Astrocyte (in vitro differentiated cells and primary cell): ENCODE data around the gene FAT1. TPM values are rescaled to one million over a fixed set of nuclear protein-coding genes. Genes with fewer than 3 reads are reported as not detected.

Experiments used
- DNase-seq: peaks from one replicate; pipeline ENCODE4 v3.0.0-alpha.2; 2010; ENCODE audit warnings: low read depth
- FAIRE-seq: peaks from 2 replicates; lab custom pipeline; 2011; peaks lifted over from hg19 to GRCh38; lab: Jason Lieb, UNC
- H2AFZ ChIP-seq: 2 replicates; pipeline ENCODE4 v1.6.0; 2012; ENCODE audit warnings: low read depth, low read length, inconsistent platforms
- H3K27ac ChIP-seq: 2 replicates; pipeline ENCODE4 v1.5.1; 2011; ENCODE audit warnings: low read depth, low read length, inconsistent platforms
- H3K27me3 ChIP-seq: 2 replicates; pipeline ENCODE4 v1.6.0; 2011; ENCODE audit warnings: low read length, inconsistent platforms; ENCODE audit not compliant: insufficient read depth
- H3K36me3 ChIP-seq: 2 replicates; pipeline ENCODE4 v1.5.1; 2011; ENCODE audit warnings: low read length, inconsistent platforms; ENCODE audit not compliant: insufficient read depth
- H3K4me1 ChIP-seq: 2 replicates; pipeline ENCODE4 v1.5.1; 2011; ENCODE audit warnings: low read length, inconsistent platforms; ENCODE audit not compliant: insufficient read depth
- H3K4me2 ChIP-seq: 2 replicates; pipeline ENCODE4 v1.6.0; 2012; ENCODE audit warnings: low read length, inconsistent platforms
- H3K4me3 ChIP-seq: 2 replicates; pipeline ENCODE4 v1.5.1; 2011; ENCODE audit warnings: low read depth, mild to moderate bottlenecking, low read length, inconsistent platforms; ENCODE audit not compliant: insufficient read depth
- H3K79me2 ChIP-seq: 2 replicates; pipeline ENCODE4 v1.6.0; 2012; ENCODE audit warnings: mild to moderate bottlenecking, low read length, inconsistent platforms; ENCODE audit not compliant: insufficient read depth
- H3K9ac ChIP-seq: 2 replicates; pipeline ENCODE4 v1.6.0; 2012; ENCODE audit warnings: mild to moderate bottlenecking, low read length, inconsistent platforms
- H3K9me3 ChIP-seq: 2 replicates; pipeline ENCODE4 v1.5.1; 2012; ENCODE audit warnings: low read depth, mild to moderate bottlenecking, low read length, inconsistent platforms; ENCODE audit not compliant: insufficient read depth
- H4K20me1 ChIP-seq: 2 replicates; pipeline ENCODE4 v1.6.0; 2012; ENCODE audit warnings: low read length, inconsistent platforms; ENCODE audit not compliant: insufficient read depth
- H3K27ac Mint-ChIP-seq: one replicate; pipeline ENCODE4 v1.8.0; 2021; ENCODE audit warnings: mild to moderate bottlenecking, mixed read lengths; ENCODE audit not compliant: unreplicated experiment
- H3K27me3 Mint-ChIP-seq: one replicate; pipeline ENCODE4 v1.8.0; 2021; ENCODE audit warnings: low read depth, mixed read lengths; ENCODE audit not compliant: unreplicated experiment
- H3K36me3 Mint-ChIP-seq: one replicate; pipeline ENCODE4 v1.8.0; 2021; ENCODE audit warnings: low read depth, mixed read lengths; ENCODE audit not compliant: unreplicated experiment
- H3K4me1 Mint-ChIP-seq: one replicate; pipeline ENCODE4 v1.8.0; 2021; ENCODE audit warnings: low read depth, mixed read lengths; ENCODE audit not compliant: unreplicated experiment
- H3K4me3 Mint-ChIP-seq: one replicate; pipeline ENCODE4 v1.8.0; 2021; ENCODE audit warnings: mild to moderate bottlenecking, moderate library complexity, mixed read lengths; ENCODE audit not compliant: unreplicated experiment
- H3K9me3 Mint-ChIP-seq: one replicate; pipeline ENCODE4 v1.8.0; 2021; ENCODE audit warnings: mild to moderate bottlenecking, mixed read lengths; ENCODE audit not compliant: unreplicated experiment
- EZH2 ChIP-seq: IDR thresholded peaks from 2 replicates; pipeline ENCODE4 v1.6.1; 2012; ENCODE audit warnings: mild to moderate bottlenecking, low read length, inconsistent platforms; ENCODE audit not compliant: insufficient read depth
- total RNA-seq: library from RNA; stranded (reverse); gene quantifications from 2 replicates; pipeline ENCODE4 v1.2.1, GENCODE V29; 2021
- TF ChIP-seq, protein P1 (sequence below): IDR thresholded peaks from 2 replicates; pipeline ENCODE4 v1.5.1; 2011; ENCODE audit warnings: low read depth, mild to moderate bottlenecking, inconsistent platforms, low read length, moderate library complexity; ENCODE audit not compliant: insufficient read depth

The FAT1 gene
- total RNA-seq, 1 donor from 2014 or later, result 590 TPM

DNA sequence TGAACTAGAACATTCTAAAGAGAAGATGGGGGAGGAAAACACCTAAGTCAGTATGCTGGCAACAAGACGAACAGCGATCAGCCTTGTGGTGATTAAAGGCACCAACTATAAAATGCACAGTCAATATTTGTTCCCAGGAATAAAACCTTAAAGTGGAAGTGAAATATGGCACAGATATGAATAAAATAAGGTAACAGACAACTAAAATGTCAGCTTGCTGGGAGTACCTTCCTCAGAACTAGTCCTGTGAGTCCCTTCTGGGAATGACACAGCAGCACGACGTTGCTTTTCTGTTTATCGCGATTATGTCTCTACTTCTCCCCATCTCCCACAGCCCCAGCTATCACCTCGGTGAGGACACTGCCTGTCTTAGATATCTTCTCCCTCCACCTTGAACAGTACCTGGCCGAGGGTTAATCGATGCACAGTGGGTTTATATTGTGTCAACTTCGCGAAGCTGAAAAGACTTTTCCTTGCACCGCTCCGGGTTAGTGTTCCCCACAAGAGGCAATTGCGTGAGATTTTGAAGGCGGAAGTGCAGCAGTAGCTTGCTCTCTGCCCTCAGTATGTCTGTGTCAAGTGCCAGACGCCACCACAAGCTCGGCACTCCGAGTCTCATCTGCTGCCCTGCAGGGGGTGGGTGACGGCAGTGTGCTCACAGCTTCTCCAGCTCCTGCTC is 185.7 kb downstream of the FAT1 start:
- DNase-seq (no peak), FAIRE-seq (no peak)
- no peak overlapping the region for H3K27ac Mint-ChIP-seq
- H3K9me3 ChIP-seq, result peaks cover 3% of the 10 kb centered on the region
- no peaks in the 10 kb centered on the region for H3K79me2 ChIP-seq
- no peaks in the 10 kb centered on the region for H3K4me1 Mint-ChIP-seq
- no peaks in the 10 kb centered on the region for H3K36me3 ChIP-seq
- peaks cover 16% of the 10 kb centered on the region for H3K27me3 Mint-ChIP-seq
- H3K4me3 ChIP-seq, result no peak overlapping the region
- peaks cover 12% of the 10 kb centered on the region for H3K9me3 Mint-ChIP-seq
- H3K27me3 ChIP-seq, result no peaks in the 10 kb centered on the region
- H3K9ac ChIP-seq, result no peak overlapping the region
- H2AFZ ChIP-seq, result no peak overlapping the region
- no peaks in the 10 kb centered on the region for H4K20me1 ChIP-seq
- no peak overlapping the region for H3K4me3 Mint-ChIP-seq
- no peak overlapping the region for H3K27ac ChIP-seq
- H3K4me2 ChIP-seq, result no peak overlapping the region
- no peaks in the 10 kb centered on the region for H3K4me1 ChIP-seq
- no peak for TF ChIP-seq EZH2
- TF ChIP-seq, protein P1, sequence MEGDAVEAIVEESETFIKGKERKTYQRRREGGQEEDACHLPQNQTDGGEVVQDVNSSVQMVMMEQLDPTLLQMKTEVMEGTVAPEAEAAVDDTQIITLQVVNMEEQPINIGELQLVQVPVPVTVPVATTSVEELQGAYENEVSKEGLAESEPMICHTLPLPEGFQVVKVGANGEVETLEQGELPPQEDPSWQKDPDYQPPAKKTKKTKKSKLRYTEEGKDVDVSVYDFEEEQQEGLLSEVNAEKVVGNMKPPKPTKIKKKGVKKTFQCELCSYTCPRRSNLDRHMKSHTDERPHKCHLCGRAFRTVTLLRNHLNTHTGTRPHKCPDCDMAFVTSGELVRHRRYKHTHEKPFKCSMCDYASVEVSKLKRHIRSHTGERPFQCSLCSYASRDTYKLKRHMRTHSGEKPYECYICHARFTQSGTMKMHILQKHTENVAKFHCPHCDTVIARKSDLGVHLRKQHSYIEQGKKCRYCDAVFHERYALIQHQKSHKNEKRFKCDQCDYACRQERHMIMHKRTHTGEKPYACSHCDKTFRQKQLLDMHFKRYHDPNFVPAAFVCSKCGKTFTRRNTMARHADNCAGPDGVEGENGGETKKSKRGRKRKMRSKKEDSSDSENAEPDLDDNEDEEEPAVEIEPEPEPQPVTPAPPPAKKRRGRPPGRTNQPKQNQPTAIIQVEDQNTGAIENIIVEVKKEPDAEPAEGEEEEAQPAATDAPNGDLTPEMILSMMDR, result no peak
- peaks cover 1% of the 10 kb centered on the region for H3K36me3 Mint-ChIP-seq

Other genes starting within 250 kb of the FAT1 start
- gene MTNR1A, start 168.3 kb downstream of the FAT1 start, total RNA-seq, result 0.22 and 0.34 TPM in 2 replicates